Tibial nerve (tissue), 4 donors: ENCODE results near the gene TMEM233. TPM values are rescaled to one million over a fixed set of nuclear protein-coding genes. Genes with fewer than 3 reads are reported as not detected.

Experiments used
- DNase-seq, 2 donors: peaks; one replicate each; pipeline ENCODE4 v3.0.0-alpha.2; 2019; ENCODE audit warnings: low spot score in 2 of 2
- H3K27ac ChIP-seq, 4 donors: fragments of 200-600 bp; sonication (generic) in 3 of 4; one replicate each; pipeline ENCODE4 v1.5.1; 2017 to 2019; ENCODE audit warnings: mild to moderate bottlenecking in 1 of 4
- H3K27me3 ChIP-seq, 2 donors: fragments of 200-600 bp; sonication (generic) in 1 of 2; one replicate each; pipeline versions ENCODE4 v1.5.1 to v1.6.0; 2017 to 2019
- H3K36me3 ChIP-seq, 3 donors: fragments of 200-600 bp; sonication (generic); one replicate each; pipeline ENCODE4 v1.5.1; 2018 to 2019
- H3K4me1 ChIP-seq, 4 donors: fragments of 200-600 bp; sonication (generic) in 3 of 4; one replicate each; pipeline ENCODE4 v1.5.1; 2017 to 2019
- H3K4me3 ChIP-seq, 4 donors: fragments of 200-600 bp; sonication (generic) in 3 of 4; one replicate each; pipeline ENCODE4 v1.5.1; 2017 to 2019; ENCODE audit warnings: mild to moderate bottlenecking in 1 of 4, moderate library complexity in 1 of 4
- H3K9me3 ChIP-seq, 4 donors: fragments of 200-600 bp; sonication (generic) in 3 of 4; one replicate each; pipeline ENCODE4 v1.5.1; 2017 to 2019
- EP300 ChIP-seq, 2 donors: sonication (generic); formaldehyde crosslinking; IDR thresholded peaks; one replicate each; pipeline ENCODE4 v1.6.1; 2017; ENCODE audit warnings: antibody characterized with exemption in 2 of 2, mild to moderate bottlenecking in 1 of 2
- POLR2A ChIP-seq, 2 donors: fragments of 450-650 bp; IDR thresholded peaks; one replicate each; pipeline ENCODE4 v1.6.1; 2017; ENCODE audit warnings: antibody characterized with exemption in 2 of 2, mild to moderate bottlenecking in 2 of 2, moderate library complexity in 2 of 2
- WGBS, 2 donors: methylation state at CpG; one replicate each; pipeline ENCODE4 v1.1.5; 2018; 5-methylcytosine and 5-hydroxymethylcytosine counted together
- total RNA-seq, 4 donors: library from RNA; depleted of rRNA; stranded (reverse); fragments of >200 nt; gene quantifications; one replicate each; pipeline ENCODE4 v1.1.0, GENCODE V29; 2016
- TF ChIP-seq, protein P1 (sequence below), 5 experiments: fragments of 200-600 bp in 3 of 5; fragments of 450-650 bp in 2 of 5; sonication (generic) in 3 of 5; IDR thresholded peaks; one replicate each; pipeline ENCODE4 v1.5.1; 2016 to 2019; ENCODE audit warnings: antibody characterized with exemption in 5 of 5, mild to moderate bottlenecking in 3 of 5, moderate library complexity in 2 of 5

Gene TMEM233
- under 1 TPM in 3 of 4 donors, not detected in 1; 0.21 to 0.59 (median 0.22) TPM for total RNA-seq

DNA sequence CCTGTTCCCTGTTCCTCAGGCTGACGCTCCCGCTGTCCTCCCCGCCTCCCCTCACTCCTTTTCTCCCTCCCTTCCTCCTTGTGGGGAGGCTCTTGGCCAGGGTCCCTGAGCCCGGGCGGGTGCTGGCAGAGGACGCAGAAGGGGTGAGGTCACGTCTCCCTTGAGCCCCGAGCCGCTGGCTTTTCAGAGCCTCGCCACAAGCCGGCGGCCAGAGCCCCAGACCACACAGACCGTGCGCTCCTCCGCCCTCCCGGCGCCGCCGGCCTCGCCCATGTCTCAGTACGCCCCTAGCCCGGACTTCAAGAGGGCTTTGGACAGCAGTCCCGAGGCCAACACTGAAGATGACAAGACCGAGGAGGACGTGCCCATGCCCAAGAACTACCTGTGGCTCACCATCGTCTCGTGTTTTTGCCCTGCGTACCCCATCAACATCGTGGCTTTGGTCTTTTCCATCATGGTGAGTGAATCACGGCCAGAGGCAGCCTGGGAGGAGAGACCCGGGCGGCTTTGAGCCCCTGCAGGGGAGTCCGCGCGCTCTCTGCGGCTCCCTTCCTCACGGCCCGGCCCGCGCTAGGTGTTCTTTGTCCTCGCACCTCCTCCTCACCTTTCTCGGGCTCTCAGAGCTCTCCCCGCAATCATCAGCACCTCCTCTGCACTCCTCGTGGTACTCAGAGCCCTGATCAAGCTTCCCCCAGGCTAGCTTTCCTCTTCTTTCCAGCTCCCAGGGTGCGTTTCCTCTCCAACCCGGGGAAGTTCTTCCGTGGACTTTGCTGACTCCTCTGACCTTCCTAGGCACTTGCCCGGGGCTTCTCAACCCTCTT, at the start of gene TMEM233:
Gene TMEM233 (plus strand): TSS at position 197 of the 821 bp plus-strand sequence. CDS start 75 bp downstream, at position 272.
- DNase-seq = no peak
- no peaks in the 10 kb centered on the region for H3K36me3 ChIP-seq
- peaks cover 0 to 18% (median 0%) of the 10 kb centered on the region in 4 donors for H3K4me1 ChIP-seq
- TF ChIP-seq EP300 (IDR thresholded peaks at IDR 0.05) (no peak), POLR2A (IDR thresholded peaks at IDR 0.05) (no peak)
- TF ChIP-seq, protein P1, sequence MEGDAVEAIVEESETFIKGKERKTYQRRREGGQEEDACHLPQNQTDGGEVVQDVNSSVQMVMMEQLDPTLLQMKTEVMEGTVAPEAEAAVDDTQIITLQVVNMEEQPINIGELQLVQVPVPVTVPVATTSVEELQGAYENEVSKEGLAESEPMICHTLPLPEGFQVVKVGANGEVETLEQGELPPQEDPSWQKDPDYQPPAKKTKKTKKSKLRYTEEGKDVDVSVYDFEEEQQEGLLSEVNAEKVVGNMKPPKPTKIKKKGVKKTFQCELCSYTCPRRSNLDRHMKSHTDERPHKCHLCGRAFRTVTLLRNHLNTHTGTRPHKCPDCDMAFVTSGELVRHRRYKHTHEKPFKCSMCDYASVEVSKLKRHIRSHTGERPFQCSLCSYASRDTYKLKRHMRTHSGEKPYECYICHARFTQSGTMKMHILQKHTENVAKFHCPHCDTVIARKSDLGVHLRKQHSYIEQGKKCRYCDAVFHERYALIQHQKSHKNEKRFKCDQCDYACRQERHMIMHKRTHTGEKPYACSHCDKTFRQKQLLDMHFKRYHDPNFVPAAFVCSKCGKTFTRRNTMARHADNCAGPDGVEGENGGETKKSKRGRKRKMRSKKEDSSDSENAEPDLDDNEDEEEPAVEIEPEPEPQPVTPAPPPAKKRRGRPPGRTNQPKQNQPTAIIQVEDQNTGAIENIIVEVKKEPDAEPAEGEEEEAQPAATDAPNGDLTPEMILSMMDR (IDR thresholded peaks at IDR 0.05) = no peak
- peaks cover 0 to 21% of the 10 kb centered on the region in 2 donors for H3K27me3 ChIP-seq
- 0 to 3% methylated on average over 46 of the region's 48 CpGs for whole genome bisulfite sequencing, 2 donors
- peak within 1 kb of the TSS in 1 of 4 donors; percentile 46 for H3K4me3 ChIP-seq
- H3K9me3 ChIP-seq = no peaks in the 10 kb centered on the region
- no peak within 1 kb of the TSS for H3K27ac ChIP-seq

DNA sequence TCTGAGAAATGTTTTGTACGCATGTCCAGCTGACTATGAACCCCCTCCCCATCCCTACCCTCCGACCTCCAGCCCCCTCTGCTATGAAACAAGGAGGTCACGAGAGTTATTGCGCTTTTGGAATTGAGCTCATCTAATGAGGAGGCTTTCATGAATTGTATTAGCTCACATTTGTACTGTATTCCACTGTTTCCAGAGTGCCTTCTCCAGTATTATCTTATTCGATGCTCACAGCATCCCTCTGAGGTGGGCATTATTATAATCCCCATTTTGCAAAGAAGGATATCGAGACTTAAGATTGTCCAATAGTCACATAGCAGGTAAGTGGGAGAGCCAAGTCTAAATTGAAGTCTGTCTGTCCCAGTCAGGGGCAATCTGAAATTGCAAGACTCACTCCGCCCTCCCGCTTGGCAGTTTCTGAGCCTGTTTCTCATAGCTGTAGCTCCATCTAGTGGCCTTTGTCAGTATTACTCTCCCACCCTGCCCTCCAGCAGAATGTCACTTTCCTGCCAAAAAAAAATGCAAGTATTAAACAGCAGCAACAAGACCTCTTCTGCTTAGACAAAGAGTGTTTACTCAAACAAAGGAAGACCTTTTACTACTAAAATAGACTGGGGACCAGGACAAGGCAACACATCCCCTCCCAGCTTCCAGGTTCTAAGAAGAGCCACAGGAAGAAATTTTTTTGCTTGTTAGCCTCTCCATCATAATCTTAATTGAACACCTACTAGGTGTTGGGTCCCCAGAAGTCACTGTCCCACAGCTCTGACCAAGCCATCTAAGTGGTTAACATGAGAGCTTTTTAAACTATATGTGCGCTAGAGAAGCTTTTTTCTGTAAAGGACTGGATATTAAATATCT, 48.6 kb upstream of the TMEM233 start:
- no peaks in the 10 kb centered on the region for H3K27me3 ChIP-seq
- 34 to 44% methylated on average over 9 of the region's 9 CpGs for WGBS, 2 donors
- TF ChIP-seq, protein P1 (IDR thresholded peaks at IDR 0.05) = peak; percentile 65 to 79 (median 68)
- no peak for TF ChIP-seq POLR2A (IDR thresholded peaks at IDR 0.05)
- no peak for TF ChIP-seq EP300 (IDR thresholded peaks at IDR 0.05)
- H3K9me3 ChIP-seq = no peaks in the 10 kb centered on the region
- no peaks in the 10 kb centered on the region for H3K4me1 ChIP-seq
- no peak overlapping the region for H3K4me3 ChIP-seq
- no peak overlapping the region for H3K27ac ChIP-seq
- no peaks in the 10 kb centered on the region for H3K36me3 ChIP-seq
- DNase-seq = peak; percentile 38 to 82

DNA sequence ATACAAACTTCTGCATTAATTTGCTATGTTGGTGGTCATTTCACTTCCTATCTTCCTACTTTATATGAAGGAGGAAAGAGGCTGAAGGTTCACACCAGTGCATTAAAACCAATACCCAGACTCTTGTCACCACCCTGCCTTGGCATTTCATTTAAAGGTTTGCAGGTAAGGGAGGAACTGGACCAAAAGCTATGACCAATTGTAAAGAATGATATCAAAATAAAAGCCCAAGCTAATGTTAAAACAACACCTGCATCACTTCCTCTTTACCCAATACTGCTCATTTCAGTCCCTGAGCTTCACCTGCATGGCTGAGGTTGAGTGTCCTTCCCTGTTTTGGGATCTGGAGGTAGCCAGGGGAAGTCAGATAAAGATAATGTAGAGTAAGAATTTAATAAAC, 47.2 kb upstream of the TMEM233 start:
- no peak for DNase-seq
- no peaks in the 10 kb centered on the region for H3K9me3 ChIP-seq
- no peak overlapping the region for H3K4me3 ChIP-seq
- H3K36me3 ChIP-seq = no peaks in the 10 kb centered on the region
- TF ChIP-seq, protein P1 (IDR thresholded peaks at IDR 0.05) = no peak
- TF ChIP-seq POLR2A (IDR thresholded peaks at IDR 0.05) (no peak), EP300 (IDR thresholded peaks at IDR 0.05) (no peak)
- no peak overlapping the region for H3K27ac ChIP-seq
- no peaks in the 10 kb centered on the region for H3K27me3 ChIP-seq
- H3K4me1 ChIP-seq = no peaks in the 10 kb centered on the region

DNA sequence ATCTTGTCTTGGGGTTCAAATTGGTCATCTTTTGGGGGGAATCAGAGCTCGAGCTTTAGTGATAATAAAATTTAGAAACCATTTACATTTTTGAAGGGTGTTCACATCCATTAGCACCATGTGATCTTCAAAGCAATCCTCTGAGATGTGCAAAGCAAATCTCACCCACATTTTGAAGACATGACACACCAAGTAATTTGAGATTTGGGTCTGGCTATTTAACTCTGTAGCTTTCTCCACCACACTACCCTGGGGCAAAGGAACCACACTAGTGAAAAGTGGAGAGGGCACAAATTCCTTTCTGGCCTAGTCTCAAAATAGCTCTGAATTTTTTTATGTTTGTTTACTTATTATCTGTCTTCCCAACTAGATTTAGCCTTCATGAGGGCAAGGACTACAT, 46.6 kb upstream of the TMEM233 start:
- WGBS, 2 donors = 22 to 33% methylated on average over 1 of the region's 1 CpG

More for the DNA sequence above, 46.6 kb upstream of the TMEM233 start:
- no peak for DNase-seq
- Histone ChIP-seq H3K36me3 (no peaks in the 10 kb centered on the region), H3K4me3 (no peak overlapping the region), H3K27ac (no peak overlapping the region), H3K27me3 (no peaks in the 10 kb centered on the region), H3K4me1 (no peaks in the 10 kb centered on the region), H3K9me3 (no peaks in the 10 kb centered on the region)
- TF ChIP-seq EP300 (IDR thresholded peaks at IDR 0.05) (no peak), POLR2A (IDR thresholded peaks at IDR 0.05) (no peak)
- TF ChIP-seq, protein P1 (IDR thresholded peaks at IDR 0.05) = no peak
